SK-N-SH (cell line): ENCODE measurements around the gene POU3F1. TPM values are rescaled to one million over a fixed set of nuclear protein-coding genes. Genes with fewer than 3 reads are reported as not detected.

Experiments used
- CTCF ChIA-PET: fragments of 300-600, 350-600 bp; formaldehyde crosslinking; extraction: SDS; loops from one replicate; lab custom pipeline; 2021; lab: Yijun Ruan, JAX
- POLR2A ChIA-PET: fragments of 350-600 bp; sonication (Branson Sonifier 250); formaldehyde crosslinking; extraction: SDS; loops from one replicate; lab custom pipeline; 2020; ENCODE audit warnings: antibody characterized with exemption, inconsistent platforms; lab: Yijun Ruan, JAX
- DNase-seq: peaks from one replicate; pipeline ENCODE4 v3.0.0; 2012
- H2AFZ ChIP-seq: fragments of 200-600 bp; sonication (generic); 2 replicates; pipeline ENCODE4 v1.8.1; 2016; ENCODE audit warnings: antibody characterized with exemption, mild to moderate bottlenecking, low read depth
- H3F3A ChIP-seq: fragments of 200-600 bp; sonication (generic); replicated peaks from 2 replicates; pipeline ENCODE3; 2016; ENCODE audit warnings: antibody characterized with exemption, mild to moderate bottlenecking; ENCODE audit not compliant: insufficient read depth
- H3K27ac ChIP-seq, 2 experiments: fragments of 200-500 bp in 1 of 2; fragments of 200-600 bp in 1 of 2; sonication (Bioruptor generic) in 1 of 2; sonication (generic), shearing (Covaris generic) in 1 of 2; 2 replicates each; pipeline versions ENCODE4 v1.5.1 to v1.6.1; 2014 to 2016; ENCODE audit warnings: low read depth in 2 of 2, inconsistent platforms in 1 of 2, low read length in 1 of 2, mild to moderate bottlenecking in 1 of 2, mixed read lengths in 1 of 2
- H3K27me3 ChIP-seq: fragments of 200-600 bp; sonication (generic), shearing (Covaris generic); 2 replicates; pipeline ENCODE4 v1.6.1; 2016; ENCODE audit warnings: mixed run types; ENCODE audit not compliant: insufficient read depth
- H3K36me3 ChIP-seq, 2 experiments: fragments of 200-500 bp in 1 of 2; fragments of 200-600 bp in 1 of 2; sonication (Bioruptor generic) in 1 of 2; sonication (generic) in 1 of 2; replicated peaks in 1 of 2; 2 replicates each; pipeline versions ENCODE3 to v1.5.1; 2014 to 2016; ENCODE audit warnings: low read length in 1 of 2, mild to moderate bottlenecking in 1 of 2; ENCODE audit not compliant: insufficient read depth in 2 of 2, control insufficient read depth in 1 of 2
- H3K4me1 ChIP-seq, 2 experiments: fragments of 200-500 bp in 1 of 2; fragments of 200-600 bp in 1 of 2; sonication (Bioruptor generic) in 1 of 2; sonication (generic), shearing (Covaris generic) in 1 of 2; 2 replicates each; pipeline versions ENCODE4 v1.5.1 to v1.6.1; 2014 to 2016; ENCODE audit warnings: low read depth in 1 of 2, low read length in 1 of 2, mixed run types in 1 of 2; ENCODE audit not compliant: insufficient read depth in 2 of 2, control insufficient read depth in 1 of 2
- H3K4me2 ChIP-seq: fragments of 200-600 bp; sonication (generic), shearing (Covaris generic); 2 replicates; pipeline ENCODE4 v1.6.1; 2017; ENCODE audit warnings: mixed run types
- H3K4me3 ChIP-seq, 2 experiments: fragments of 200-500 bp in 1 of 2; fragments of 200-600 bp in 1 of 2; sonication (Bioruptor generic) in 1 of 2; sonication (generic), shearing (Covaris generic) in 1 of 2; 2 replicates each; pipeline versions ENCODE4 v1.5.1 to v1.8.1; 2014 to 2016; ENCODE audit warnings: low read depth in 2 of 2, inconsistent platforms in 1 of 2, low read length in 1 of 2, mild to moderate bottlenecking in 1 of 2, mixed read lengths in 1 of 2, moderate library complexity in 1 of 2
- H3K79me2 ChIP-seq: fragments of 200-600 bp; sonication (generic); 2 replicates; pipeline ENCODE4 v1.8.1; 2017; ENCODE audit warnings: mild to moderate bottlenecking; ENCODE audit not compliant: insufficient read depth
- H3K9ac ChIP-seq: fragments of 200-600 bp; sonication (generic); 2 replicates; pipeline ENCODE4 v1.6.1; 2017; ENCODE audit warnings: mixed run types
- H3K9me2 ChIP-seq: fragments of 200-600 bp; sonication (generic); 2 replicates; pipeline ENCODE4 v1.6.1; 2017; ENCODE audit warnings: mixed run types
- H3K9me3 ChIP-seq: fragments of 200-600 bp; sonication (generic); 2 replicates; pipeline ENCODE4 v1.6.1; 2017; ENCODE audit warnings: mixed run types, mild to moderate bottlenecking, moderate library complexity
- H4K20me1 ChIP-seq: fragments of 200-600 bp; sonication (generic); 2 replicates; pipeline ENCODE4 v1.6.1; 2017; ENCODE audit warnings: mild to moderate bottlenecking, mixed run types; ENCODE audit not compliant: insufficient read depth
- CTCF ChIP-seq: fragments of 200-600 bp; sonication (generic); IDR thresholded peaks from 2 replicates; pipeline ENCODE4 v1.6.1; 2017; ENCODE audit warnings: antibody characterized with exemption, mild to moderate bottlenecking, moderate library complexity
- EZH2phosphoT487 ChIP-seq: fragments of 200-600 bp; sonication (generic); IDR thresholded peaks from 2 replicates; pipeline ENCODE4 v1.6.1; 2017; ENCODE audit warnings: low read depth, mixed run types, mild to moderate bottlenecking, antibody characterized with exemption, moderate library complexity, borderline replicate concordance
- FOXM1 ChIP-seq: IDR thresholded peaks from 2 replicates; pipeline ENCODE4 v1.4.0; 2012; ENCODE audit warnings: low read depth, mild to moderate bottlenecking
- IRF3 ChIP-seq: fragments of 150-350 bp; IDR thresholded peaks from 2 replicates; pipeline ENCODE4 v1.6.1; 2016; ENCODE audit warnings: mild to moderate bottlenecking, low read depth, low read length
- MEF2A ChIP-seq: IDR thresholded peaks from 2 replicates; pipeline ENCODE4 v1.4.0; 2012; ENCODE audit warnings: low read depth, borderline replicate concordance
- NRF1 ChIP-seq: IDR thresholded peaks from 2 replicates; pipeline ENCODE4 v1.6.1; 2012; ENCODE audit warnings: low read depth, mild to moderate bottlenecking, low read length
- PBX3 ChIP-seq: IDR thresholded peaks from 2 replicates; pipeline ENCODE4; 2012
- POLR2AphosphoS5 ChIP-seq: IDR thresholded peaks from 2 replicates; pipeline ENCODE4 v1.6.1; 2012; ENCODE audit warnings: low read depth, low read length
- RFX5 ChIP-seq: IDR thresholded peaks from 2 replicates; pipeline ENCODE4 v1.6.1; 2012; ENCODE audit warnings: mild to moderate bottlenecking, improper control_type of control experiment, low read length
- TEAD4 ChIP-seq: IDR thresholded peaks from 2 replicates; pipeline ENCODE4 v1.4.0; 2012; ENCODE audit warnings: mild to moderate bottlenecking, borderline replicate concordance; ENCODE audit not compliant: insufficient read depth
- USF1 ChIP-seq: IDR thresholded peaks from 2 replicates; pipeline ENCODE4 v1.4.0; 2012; ENCODE audit warnings: low read depth, borderline replicate concordance
- whole genome bisulfite sequencing: methylation state at CpG from one replicate; pipeline ENCODE4 v1.1.6; 2017; ENCODE audit warnings: low lambda C conversion rate; 5-methylcytosine and 5-hydroxymethylcytosine counted together
- polyA plus RNA-seq, 3 experiments: library from polyadenylated mRNA; depleted of rRNA; stranded (reverse); fragments of >200 nt; gene quantifications; 2 replicates each; pipeline ENCODE4 v1.2.3, GENCODE V29; 2012

The POU3F1 gene
- polyA plus RNA-seq, 1 of the 3 experiments (the other 2 are of a cell fraction), result not detected

- ChIA-PET POLR2A (interaction anchor here (1.0 kb wide), 1 partner anchor 39 kb away, joined by 4 read pairs; the partner anchor contains the start of gene SF3A3), CTCF (interaction anchor here (0.5 to 6.6 kb wide), 18 partner anchors 8 to 1519 kb away, joined by 3 to 52 read pairs (median 4); partner anchors contain the start of gene UTP11)
- no peak overlapping the region for H2AFZ ChIP-seq
- H3K4me1 ChIP-seq, result peaks cover 31 to 34% of the 10 kb centered on the region in 2 experiments; a peak in 3 of 4 replicates
- H3K79me2 ChIP-seq, result no peaks in the 10 kb centered on the region
- H3F3A ChIP-seq, result peaks cover 14% of the 10 kb centered on the region
- H3K36me3 ChIP-seq, result peaks cover 13 to 20% of the 10 kb centered on the region in 2 experiments
- no peaks in the 10 kb centered on the region for H3K27me3 ChIP-seq
- peak overlapping the region; percentile 82; the same call in 1 of the 2 replicates for H3K4me2 ChIP-seq
- no peak overlapping the region for H3K27ac ChIP-seq
- DNase-seq, result peak; percentile 61
- no peak overlapping the region for H3K9ac ChIP-seq
- H3K9me3 ChIP-seq, result no peaks in the 10 kb centered on the region
- H3K9me2 ChIP-seq, result no peaks in the 10 kb centered on the region
- H4K20me1 ChIP-seq, result no peaks in the 10 kb centered on the region
- 53% methylated on average over 2 of the region's 2 CpGs for WGBS
- TF ChIP-seq CTCF, result peak; percentile 22
- no peak for TF ChIP-seq TEAD4
- TF ChIP-seq EZH2phosphoT487, result no peak
- TF ChIP-seq USF1, result no peak
- TF ChIP-seq, all 33 proteins: peak for 1
- no peak overlapping the region; a peak in 1 of 4 replicates for H3K4me3 ChIP-seq
Measured at GRCh38 chr1:38028671-38029070, 17.9 kb downstream of the POU3F1 start.

GRCh38 chr1:38028105-38028591 lies 18.4 kb downstream of the POU3F1 start:
- no peaks in the 10 kb centered on the region for H3K27me3 ChIP-seq
- no peak overlapping the region for H3K27ac ChIP-seq
- H2AFZ ChIP-seq, result no peak overlapping the region
- TF ChIP-seq MEF2A, result no peak
- TF ChIP-seq RFX5, result no peak
- TF ChIP-seq FOXM1, result no peak
- TF ChIP-seq POLR2AphosphoS5, result no peak
- TF ChIP-seq PBX3, result no peak
- no peak for TF ChIP-seq NRF1
- TF ChIP-seq CTCF, result no peak
- TF ChIP-seq IRF3, result no peak
- H3K36me3 ChIP-seq, result peaks cover 19 to 25% of the 10 kb centered on the region in 2 experiments
- H3K4me3 ChIP-seq, result no peak overlapping the region; a peak in 1 of 4 replicates
- H3K4me1 ChIP-seq, result peaks cover 31 to 34% of the 10 kb centered on the region in 2 experiments; a peak in 3 of 4 replicates
- H3K9me2 ChIP-seq, result no peaks in the 10 kb centered on the region
- H4K20me1 ChIP-seq, result no peaks in the 10 kb centered on the region
- H3K9me3 ChIP-seq, result no peaks in the 10 kb centered on the region
- 60% methylated on average over 3 of the region's 3 CpGs for WGBS
- H3K79me2 ChIP-seq, result no peaks in the 10 kb centered on the region
- no peak overlapping the region for H3K4me2 ChIP-seq
- no peak overlapping the region for H3K9ac ChIP-seq
- CTCF ChIA-PET, result interaction anchor here (0.7 to 6.6 kb wide), 11 partner anchors 10 to 810 kb away, joined by 3 to 52 read pairs (median 5); partner anchors contain the start of gene UTP11
- peaks cover 14% of the 10 kb centered on the region for H3F3A ChIP-seq
- POLR2A ChIA-PET, result no interaction called here
- no peak for DNase-seq
